Epidermal melanocyte (primary cell): ENCODE data around the gene TSC22D3.

ENCODE experiments used
- DNase-seq: peaks from one replicate; pipeline ENCODE4 v3.0.0; 2011; ENCODE audit warnings: low spot score; ENCODE audit not compliant: insufficient read length

The TSC22D3 gene

DNA sequence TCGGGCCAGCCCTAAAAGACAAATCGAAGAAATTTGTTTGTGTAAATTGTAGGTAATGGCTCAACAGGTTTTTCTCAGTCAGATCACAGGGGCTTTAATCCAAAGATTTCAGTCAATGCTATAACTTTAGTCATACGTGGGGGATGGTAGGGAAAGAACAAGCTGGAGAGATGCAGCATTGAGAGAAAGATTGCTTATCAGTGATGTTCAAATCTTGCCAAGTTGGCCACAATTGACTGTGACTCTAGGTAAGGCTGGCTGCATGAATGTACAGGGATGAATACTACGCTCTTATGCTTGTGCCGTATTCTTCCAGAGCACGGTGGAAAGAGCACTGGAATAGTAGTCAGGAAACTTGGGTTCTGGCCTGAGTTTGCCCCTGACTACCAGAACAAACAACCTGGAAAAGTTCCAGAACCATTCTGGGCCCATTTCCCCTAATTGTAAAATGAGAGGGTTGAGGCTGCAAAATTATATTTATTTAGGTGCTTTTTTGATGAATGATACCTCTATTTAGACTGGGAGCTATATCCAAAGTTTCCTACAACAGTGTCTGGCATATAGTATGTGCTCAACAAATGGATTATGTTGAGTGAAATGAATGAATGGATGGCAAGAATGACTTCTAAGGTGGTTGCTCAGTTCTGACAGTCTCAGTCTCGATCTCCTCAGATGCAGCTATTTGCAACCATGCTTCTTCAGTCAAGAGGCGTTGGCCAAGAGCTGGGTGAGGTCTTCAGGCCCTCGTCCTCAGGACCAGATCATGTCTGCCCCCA, 44.4 kb downstream of the TSC22D3 start:
- DNase-seq: no peak

DNA sequence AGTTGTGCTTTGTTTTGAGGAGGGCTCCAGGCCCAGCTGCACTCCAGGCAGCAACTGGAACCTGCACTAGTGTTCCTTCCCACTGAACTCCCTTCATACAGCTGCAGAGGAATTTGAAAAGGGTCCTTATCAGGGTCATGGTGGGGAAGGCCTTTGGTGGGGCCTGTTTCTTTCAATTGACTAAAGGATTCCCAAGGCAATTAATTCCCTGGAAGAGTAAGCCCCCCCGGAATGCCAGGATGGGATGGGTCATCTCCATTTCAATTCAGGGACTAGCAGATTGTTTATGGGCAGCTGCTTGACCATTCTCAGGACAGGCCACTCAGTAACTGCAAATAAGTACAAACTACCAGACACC, 45.3 kb downstream of the TSC22D3 start:
- no peak for DNase-seq

DNA sequence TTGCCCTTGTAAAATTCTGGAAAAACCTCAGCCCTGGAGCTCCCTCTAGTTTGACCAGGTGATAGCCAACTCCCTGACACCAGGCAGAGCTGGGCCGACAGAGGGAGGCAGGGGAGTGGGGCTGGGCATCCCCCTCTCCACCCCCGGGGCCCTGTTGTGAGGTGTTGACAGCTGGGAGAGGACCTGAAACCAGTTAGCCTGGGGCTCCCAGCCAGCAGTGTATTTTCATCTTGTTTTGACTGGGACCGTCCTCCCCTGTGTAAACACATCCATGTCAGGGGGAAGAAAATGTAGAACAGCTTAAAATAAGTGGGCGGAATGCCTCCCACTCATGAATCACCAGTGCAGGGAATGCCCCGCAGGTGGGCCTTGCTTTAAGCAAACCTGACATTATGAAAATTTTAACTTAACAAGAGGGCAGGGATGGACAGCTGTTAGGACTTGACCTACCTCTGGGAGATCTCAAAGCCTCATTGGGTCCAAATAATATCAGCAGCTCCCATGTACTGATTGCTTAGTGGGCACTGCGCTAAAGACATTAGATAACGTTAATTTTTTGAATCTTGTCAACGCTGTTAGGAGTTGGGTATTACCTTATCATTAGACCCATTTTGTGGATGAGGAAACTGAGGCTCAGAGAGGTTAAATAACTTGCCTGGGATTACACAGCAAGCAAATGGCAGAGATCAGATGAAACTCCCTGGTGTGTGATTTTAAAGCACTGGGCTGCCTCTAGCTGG, 45.9 kb downstream of the TSC22D3 start:
- no peak for DNase-seq

DNA sequence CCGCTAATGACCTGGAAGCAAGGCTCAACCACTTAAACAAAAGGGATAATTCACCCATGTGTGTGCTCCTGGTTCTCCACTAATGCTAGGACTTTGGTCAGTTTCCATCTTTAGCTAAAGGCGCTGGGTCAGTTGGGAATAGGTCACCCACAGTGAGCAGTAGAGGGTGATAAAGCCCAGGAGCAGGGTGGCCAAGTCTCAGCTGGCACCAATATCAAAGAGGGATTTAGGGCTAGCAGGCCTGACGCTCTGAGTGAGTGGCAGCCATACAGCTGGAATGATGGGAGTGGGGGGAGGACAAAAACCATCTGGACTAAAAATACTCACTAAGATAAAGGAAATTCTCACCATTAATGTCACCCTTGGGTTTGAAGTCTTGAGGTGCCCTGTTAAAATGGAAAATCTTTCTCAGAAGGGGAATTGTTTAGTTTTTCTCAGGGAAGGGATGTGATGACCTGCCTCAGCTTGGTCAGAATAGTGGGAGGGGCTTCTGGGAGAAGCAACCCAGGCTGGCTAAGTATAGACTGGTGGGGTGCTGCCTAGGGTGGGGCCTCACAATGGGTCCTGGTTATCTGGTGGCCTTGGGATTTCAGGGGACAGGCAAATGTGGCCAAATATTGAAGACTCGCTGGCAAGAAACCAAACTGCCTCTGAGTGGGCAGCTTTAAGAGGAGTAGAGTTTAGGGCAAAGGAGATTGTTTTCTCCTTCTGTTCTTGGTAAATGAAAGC, 47.1 kb downstream of the TSC22D3 start:
- DNase-seq: no peak

DNA sequence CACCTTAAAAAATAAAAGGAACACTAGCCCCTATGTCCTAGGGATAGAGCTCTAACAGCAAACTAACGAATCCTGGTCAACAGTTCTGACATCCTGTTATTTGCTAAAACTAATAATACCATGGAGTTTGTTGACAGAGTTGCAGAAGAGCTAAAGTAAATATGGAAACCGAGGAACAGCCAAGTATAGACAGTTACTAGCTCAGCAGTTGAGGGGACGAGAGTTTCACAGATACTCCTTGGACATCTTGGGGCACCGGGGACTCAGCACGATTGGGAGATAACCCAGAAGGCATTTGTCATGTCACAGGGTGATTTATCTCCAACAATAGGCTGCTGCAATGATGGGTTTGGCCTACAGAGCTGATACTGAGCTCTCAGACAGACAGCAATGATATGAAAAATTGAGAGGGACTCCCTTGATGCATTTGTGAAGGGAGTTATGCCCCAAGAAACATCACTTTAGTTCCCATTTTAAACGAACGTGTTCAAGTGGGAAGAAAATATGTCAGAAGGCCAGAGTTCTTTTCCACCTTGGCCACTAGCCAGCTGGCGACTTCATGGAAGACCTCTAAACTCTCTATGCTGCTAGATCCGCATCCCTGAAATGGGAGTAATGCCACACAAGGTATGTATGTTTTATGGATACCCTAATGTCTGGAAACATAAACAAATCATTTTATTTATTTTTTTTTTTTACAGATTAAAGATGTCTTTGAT, 48.6 kb downstream of the TSC22D3 start:
- DNase-seq: no peak

DNA sequence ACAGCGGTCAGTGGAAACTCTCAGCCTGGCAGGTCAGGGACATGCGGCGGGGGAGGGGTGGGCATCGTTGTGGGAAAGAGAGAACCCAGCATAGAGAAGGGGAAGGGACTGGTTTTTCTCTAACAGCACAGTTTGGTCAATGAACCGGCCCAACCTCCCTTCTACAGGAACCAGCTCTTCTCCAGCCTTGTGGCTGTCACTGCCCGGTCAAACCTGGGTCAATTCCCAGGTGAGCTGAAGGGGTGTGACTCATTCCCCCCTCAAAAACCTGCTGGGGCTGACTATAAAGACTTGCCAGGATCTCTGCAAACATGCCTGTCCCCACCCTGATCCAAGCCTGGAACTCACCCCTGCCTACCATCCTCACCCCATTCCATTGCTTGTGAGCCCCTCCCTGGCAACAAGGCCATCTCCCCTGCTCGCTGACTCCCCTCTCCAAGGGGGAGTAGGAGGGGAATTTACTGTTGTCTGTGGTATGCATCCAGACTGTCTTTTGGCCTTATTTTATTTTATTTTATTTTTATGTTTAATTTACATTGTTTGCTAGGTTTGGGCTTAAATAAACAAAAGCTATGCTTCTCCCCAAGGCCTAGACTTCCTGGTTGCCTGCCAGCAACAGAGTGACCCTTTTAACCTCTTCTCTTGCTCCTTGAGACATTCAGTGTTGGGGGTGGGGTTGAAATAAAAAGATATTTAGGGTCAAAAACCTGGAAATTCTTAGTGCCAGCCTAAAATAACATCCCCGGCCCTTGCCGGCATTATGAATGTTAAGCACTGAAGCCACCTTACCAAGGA, 49.6 kb downstream of the TSC22D3 start:
- no peak for DNase-seq

DNA sequence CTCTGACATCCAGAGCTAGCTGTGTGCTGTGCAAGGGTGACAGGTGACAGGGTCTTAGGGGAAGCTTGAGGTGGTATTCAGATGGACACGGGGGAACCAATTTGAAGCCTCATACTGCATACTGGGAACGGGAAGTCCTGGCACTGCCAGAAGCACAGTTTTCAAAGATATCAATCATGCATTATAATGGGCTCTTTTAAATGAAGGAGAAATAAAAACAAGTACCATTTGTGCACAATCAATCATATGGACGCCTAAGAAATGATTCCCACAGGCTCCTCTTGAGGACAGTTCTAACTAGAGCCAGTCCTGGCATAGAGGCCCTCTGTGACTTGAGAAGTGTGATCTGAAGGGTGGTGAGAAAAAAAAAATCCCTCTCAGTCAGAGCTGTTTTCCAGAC, 50.9 kb downstream of the TSC22D3 start:
- DNase-seq: no peak

DNA sequence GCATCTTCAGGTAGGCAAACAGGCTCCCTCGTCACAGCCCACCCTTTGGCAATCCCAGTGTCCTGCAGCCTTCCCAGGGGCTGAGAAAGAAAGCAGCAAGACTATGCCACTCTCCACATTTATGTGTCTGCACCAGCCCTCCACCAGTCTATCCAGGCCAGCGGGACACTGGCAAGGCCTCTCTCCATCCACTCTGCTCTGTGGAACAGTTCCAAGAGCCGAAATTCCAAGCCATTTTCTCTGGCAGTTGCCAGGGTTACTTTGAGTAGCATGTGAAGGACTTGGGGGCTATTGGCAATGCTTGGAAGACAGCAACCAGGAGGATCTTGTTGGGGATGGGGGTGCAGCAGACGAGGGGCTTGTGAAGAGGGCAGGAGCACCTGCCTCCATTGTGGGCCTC, 52.1 kb downstream of the TSC22D3 start:
- DNase-seq: no peak

DNA sequence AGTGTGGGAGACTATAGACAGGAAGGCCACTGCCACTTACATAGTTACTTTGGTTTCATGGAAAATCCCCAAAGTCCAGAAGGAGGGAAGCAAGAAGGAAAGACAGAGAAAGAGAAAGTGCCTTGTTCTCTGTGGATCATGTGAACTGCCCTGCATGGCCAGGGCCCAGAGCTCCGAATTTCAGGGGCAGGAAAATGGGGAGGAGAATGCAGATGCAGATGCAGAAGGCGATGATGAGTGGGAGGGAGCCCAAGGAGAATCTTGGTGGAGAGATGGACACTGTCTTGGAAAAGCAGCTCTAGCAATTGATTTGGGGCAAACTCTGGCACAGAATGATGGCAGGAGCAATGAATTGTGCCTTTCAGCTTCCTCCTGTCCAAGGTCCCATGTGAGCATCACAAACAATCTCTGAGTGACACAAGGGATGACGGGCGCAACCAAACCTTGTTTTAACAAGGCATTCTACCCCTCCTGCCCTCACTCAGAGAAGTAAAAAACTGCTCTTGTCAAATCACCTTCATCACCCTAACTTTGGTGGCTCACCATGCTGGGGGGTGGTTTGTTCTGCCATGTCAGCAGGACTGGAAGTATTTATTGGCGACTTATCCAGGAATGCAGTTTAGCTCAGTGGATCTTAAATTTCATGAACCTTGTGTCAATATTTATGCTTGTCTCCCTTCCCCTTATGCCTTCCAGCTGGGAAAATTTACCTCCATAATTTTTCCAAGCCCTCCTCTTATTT, 53.5 kb downstream of the TSC22D3 start:
- no peak for DNase-seq

DNA sequence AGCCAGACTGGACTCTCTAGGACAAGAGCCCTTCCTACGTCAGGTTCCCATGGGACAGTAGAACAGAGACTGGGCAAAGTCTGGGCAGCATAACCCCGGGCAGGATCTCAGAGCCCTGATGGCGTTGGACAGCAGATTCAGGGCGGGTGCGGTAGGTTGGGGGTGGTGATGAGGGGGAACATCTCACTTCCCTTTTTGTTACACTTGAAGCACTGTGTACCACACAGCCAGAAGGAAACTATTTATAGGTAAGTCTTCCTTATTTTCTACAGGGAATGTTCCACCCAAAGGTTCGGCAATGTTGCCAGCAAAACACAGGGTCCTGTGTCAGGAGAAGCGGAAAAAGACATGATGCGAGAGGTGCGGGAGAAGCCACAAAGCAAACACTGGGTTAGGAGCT, 54.3 kb downstream of the TSC22D3 start:
- no peak for DNase-seq

DNA sequence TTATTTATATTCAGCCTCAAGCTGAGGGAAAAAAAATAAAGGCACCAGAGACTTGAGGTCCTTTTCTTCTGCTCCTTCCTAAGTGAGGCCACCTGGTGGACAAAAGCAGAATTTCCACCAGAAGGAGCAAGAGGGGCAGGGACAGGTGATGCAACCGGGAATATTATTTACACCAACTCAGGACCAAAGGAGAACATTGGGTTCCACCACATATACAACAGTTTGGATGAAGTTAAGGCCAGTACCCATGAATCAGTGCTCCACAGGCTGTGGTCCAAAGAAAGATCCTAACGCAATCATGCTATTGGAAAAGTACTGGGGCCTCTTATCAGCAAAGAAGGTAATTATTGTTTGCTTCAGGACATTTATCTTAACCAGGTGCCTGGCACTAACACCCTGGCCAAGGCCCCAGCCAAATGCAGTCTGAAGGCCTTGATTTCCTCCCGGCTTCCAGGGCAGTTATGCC, 57.4 kb downstream of the TSC22D3 start:
- peak; percentile 42 for DNase-seq

DNA sequence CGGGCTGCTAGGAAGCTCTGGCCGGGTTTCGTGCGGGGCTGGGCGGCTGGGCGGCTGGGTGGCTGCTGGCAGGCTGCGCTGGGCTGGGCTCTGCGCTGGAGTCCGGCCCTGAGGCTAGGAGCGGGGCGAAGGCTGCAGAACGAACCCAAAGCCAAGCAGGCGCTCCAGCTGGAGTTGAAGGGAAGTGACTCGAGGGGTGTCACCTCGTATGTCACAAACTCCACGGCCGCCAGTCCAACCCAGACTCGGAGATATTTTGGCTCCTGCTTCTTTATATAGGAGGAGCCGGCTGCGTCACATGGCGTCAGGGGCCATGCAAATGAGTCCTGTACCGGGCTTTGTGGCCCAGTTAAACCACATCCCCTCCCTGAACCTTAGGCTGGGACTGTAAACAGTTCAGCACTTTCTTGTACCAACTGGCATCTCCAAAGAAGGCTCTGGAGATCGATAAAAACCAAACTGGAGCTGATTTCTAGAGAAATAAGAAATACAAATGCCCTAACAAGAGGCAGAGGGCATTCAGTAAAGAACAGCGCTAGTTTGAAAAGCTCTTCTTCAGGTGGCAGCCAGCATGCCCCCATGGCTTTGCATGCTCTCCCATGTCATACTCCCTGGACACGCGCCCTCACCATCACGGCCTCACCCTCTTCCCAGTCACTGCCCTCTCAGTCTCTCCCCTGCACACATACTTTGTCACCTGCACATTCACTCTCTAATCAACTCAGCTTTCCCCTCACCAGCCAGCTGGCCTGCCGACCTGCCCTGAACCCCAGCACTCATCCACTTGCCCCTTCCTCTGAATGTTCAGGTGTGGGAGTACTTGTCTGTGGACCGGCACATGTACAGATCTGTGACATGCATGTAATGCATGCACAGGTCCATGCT, 58.5 kb downstream of the TSC22D3 start:
- DNase-seq: peak; percentile 20

DNA sequence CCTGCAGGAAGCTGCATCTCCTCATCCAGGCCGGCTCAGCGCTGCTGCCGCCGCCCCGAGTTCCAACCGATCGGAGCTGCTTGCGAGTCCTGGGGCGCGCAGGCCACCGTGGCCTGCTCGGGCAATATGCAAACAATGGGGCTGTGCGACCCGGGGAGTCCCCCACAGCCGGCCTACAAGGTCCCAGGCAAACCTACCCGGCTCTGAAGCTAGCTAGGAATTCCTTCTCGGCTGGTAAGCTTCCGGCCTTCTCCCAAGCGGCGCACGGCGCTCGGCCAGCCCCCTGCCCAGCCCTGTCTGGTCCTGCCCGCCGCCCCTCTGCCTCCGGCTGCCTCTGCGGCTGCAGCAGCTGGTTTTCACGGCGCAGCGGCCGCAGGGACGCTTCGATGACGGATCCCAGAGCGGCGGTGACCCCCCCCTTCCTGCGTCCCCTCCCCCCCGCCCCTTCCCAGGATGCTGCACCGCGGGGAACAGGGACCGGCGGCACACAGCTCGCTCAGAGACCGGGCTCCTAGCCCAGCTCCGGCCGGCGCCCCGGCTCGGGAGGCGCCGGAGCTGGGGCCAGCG, 59.4 kb downstream of the TSC22D3 start:
- no peak for DNase-seq

DNA sequence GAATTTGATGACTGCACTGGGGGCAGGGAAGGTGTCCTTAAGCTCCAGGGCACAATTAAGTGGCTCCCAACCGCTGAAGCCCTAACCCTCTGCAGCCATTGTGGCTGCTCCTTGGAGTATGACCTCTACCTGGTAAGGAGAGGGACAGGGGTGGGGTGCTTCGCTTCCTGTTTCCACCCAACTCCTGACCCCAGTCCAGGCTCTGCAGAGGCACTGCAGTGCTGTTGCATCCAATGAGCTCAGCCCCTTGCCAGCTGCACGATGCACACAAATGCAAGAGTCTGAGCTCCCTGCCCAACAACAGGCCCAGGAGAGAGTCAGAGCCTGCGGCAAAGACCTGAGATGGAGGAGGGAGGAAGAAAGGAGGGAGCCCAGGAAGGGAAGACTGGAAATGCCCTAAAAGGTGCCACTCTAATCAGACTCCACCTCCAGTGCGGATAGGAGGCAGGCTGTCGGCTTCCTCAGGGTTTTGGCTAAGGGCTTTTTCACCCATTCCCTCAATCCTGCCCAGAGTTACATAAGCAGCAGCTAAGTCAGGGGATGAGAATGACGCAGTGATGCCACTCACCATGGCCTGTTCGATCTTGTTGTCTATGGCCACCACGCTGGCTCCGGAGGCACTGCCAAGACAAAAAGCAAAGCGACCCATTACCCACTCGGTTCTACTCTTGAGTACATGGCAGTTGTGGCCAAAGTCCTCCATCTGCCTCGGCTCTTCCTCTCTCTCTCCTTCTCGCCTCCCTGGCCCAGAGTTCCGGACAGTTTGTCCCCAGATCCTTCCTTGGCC, 60.1 kb downstream of the TSC22D3 start:
- DNase-seq: no peak

DNA sequence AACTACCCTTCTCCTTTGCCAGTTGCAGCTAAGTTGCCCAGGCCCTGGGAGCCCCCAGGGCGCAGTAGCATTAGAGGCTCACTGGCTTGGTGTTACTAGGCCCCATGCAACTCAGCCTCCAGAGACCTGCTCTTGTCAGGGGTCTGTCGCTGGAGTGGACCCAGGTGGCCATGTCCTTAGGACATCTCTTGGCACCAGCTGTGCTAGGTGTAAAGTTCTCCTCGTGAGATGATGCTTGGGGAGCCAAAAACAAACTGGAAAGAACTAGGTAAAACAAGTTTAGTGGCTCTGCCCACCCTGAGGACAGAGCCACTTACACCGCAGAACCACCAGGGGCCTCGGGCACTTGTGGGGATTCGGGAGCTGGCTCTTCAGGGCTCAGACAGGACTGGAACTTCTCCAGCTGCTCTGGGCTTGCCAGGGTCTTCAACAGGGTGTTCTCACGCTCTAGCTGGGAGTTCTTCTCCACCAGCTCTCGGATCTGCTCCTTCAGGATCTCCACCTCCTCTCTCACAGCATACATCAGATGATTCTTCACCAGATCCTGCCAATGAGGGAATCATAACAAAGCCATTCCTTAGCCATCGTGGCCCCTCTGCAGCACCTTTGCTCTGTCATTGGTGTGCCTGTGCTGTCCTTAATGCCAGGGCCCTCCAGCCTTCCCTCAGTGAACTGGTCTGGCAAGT, 61.2 kb downstream of the TSC22D3 start:
- DNase-seq: no peak

DNA sequence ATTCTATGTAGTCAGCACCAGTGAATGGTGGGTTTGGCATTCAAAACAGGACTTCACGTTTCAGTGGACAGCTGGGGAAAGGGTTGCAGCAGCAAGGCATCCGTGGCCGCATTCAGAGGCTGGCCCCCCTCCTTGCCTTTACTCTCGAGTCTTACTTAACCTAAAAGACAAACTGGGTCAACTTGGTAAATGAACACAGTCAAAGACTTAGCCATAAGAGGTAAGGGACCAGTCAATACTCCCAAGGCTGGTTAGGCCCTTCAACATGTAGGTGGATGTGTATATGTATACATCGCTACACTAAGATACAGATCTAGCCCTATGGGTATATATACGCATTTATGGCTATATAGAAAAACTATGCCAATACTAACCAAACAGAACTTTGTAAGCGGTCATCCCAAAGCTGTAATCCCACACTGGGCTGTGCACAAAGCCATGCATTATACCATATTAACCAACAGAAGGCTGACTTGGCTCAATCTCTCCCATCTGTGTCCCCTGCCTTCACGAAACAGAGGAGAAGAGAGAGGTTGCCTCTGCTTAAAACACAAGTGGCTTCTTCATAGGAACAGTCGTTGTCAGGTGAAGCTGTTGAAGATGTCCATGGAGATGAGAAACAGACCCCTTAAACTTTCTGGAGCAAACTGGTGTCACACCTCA, 61.9 kb downstream of the TSC22D3 start:
- DNase-seq: no peak

DNA sequence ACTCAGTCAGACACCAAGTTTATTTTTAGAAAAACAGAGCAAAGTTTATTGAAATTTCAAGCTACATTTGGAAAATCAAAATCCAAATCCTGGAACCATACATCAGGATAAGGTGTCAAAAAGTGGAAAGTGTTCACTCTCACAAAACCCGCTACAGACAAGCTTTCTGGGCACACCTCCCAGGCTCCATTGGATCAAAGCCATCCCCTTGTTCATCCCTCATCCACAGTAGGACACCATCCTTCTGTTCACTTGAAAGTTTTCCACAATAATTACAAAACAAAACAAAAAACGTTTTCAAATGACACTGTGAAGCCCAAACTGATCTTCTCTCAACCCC, 62.4 kb downstream of the TSC22D3 start:
- no peak for DNase-seq
